Testis (tissue), 3 donors: ENCODE results near the gene CCDC137. TPM values are rescaled to one million over a fixed set of nuclear protein-coding genes. Genes with fewer than 3 reads are reported as not detected.

ENCODE experiments used
- DNase-seq: peaks from one replicate; pipeline ENCODE4 v3.0.0-alpha.2; 2019
- H3K27ac ChIP-seq, 2 donors: fragments of 200-600 bp; sonication (generic); one replicate each; pipeline ENCODE4 v1.5.1; 2019
- H3K27me3 ChIP-seq: fragments of 200-600 bp; sonication (generic); one replicate; pipeline ENCODE4 v1.5.1; 2019
- H3K36me3 ChIP-seq: fragments of 200-600 bp; sonication (generic); one replicate; pipeline ENCODE4 v1.5.1; 2017; ENCODE audit warnings: low read depth; ENCODE audit errors: missing control alignments
- H3K4me1 ChIP-seq: fragments of 200-600 bp; sonication (generic); one replicate; pipeline ENCODE4 v1.5.1; 2019
- H3K4me3 ChIP-seq, 2 donors: fragments of 200-600 bp; sonication (generic); one replicate each; pipeline ENCODE4 v1.5.1; 2017 to 2019
- H3K9me3 ChIP-seq: fragments of 200-600 bp; sonication (generic); one replicate; pipeline ENCODE4 v1.5.1; 2017
- POLR2A ChIP-seq: fragments of 450-650 bp; IDR thresholded peaks from one replicate; pipeline ENCODE4 v1.6.1; 2017; ENCODE audit warnings: antibody characterized with exemption, mild to moderate bottlenecking, moderate library complexity
- WGBS, 2 donors: methylation state at CpG; one replicate each; pipeline ENCODE4 v1.1.5; 2018; 5-methylcytosine and 5-hydroxymethylcytosine counted together
- intact Hi-C: fragments of 100-400 bp; cut with DNase I; formaldehyde crosslinking; loops from one replicate; pipeline ENCODE4 v1.15.1; 2023; ENCODE audit warnings: low total_unique reads
- polyA plus RNA-seq: library from polyadenylated mRNA; stranded (reverse); fragments of 350-450 nt; fragmentation: Illumina TruSeq; extraction: RNeasy Lipid Tissue Mini Kit (QIAGEN cat#74804); gene quantifications from one replicate; pipeline ENCODE4 v1.2.3, GENCODE V29; 2014; ENCODE audit warnings: low read depth, low replicate concordance; ENCODE audit not compliant: insufficient read depth
- total RNA-seq, 2 donors: library from RNA; depleted of rRNA; stranded (reverse); fragments of >200 nt; gene quantifications; one replicate each; pipeline ENCODE4 v1.2.3, GENCODE V29; 2016
- TF ChIP-seq, protein P1 (sequence below), 3 experiments: fragments of 450-650 bp in 2 of 3; fragments of 200-600 bp in 1 of 3; sonication (generic) in 1 of 3; IDR thresholded peaks; one replicate each; pipeline ENCODE4 v1.5.1; 2016 to 2019; ENCODE audit warnings: antibody characterized with exemption in 3 of 3, mild to moderate bottlenecking in 2 of 3, moderate library complexity in 1 of 3

The CCDC137 gene
- total and polyA plus RNA-seq, 3 donors from 2014 or later, result 18.6 to 19.9 (median 19.0) TPM

GRCh38 chr17:81631482-81631881 is 35.1 kb upstream of the CCDC137 start:
- peaks cover 11% of the 10 kb centered on the region for H3K4me1 ChIP-seq
- TF ChIP-seq, protein P1, sequence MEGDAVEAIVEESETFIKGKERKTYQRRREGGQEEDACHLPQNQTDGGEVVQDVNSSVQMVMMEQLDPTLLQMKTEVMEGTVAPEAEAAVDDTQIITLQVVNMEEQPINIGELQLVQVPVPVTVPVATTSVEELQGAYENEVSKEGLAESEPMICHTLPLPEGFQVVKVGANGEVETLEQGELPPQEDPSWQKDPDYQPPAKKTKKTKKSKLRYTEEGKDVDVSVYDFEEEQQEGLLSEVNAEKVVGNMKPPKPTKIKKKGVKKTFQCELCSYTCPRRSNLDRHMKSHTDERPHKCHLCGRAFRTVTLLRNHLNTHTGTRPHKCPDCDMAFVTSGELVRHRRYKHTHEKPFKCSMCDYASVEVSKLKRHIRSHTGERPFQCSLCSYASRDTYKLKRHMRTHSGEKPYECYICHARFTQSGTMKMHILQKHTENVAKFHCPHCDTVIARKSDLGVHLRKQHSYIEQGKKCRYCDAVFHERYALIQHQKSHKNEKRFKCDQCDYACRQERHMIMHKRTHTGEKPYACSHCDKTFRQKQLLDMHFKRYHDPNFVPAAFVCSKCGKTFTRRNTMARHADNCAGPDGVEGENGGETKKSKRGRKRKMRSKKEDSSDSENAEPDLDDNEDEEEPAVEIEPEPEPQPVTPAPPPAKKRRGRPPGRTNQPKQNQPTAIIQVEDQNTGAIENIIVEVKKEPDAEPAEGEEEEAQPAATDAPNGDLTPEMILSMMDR (IDR thresholded peaks at IDR 0.05), result no peak
- TF ChIP-seq POLR2A, result no peak
- no peaks in the 10 kb centered on the region for H3K27me3 ChIP-seq
- no peak for DNase-seq
- no peak overlapping the region for H3K4me3 ChIP-seq
- 89 to 95% methylated on average over 7 of the region's 7 CpGs for WGBS, 2 donors
- no peaks in the 10 kb centered on the region for H3K36me3 ChIP-seq
- H3K27ac ChIP-seq, result no peak overlapping the region
- no peaks in the 10 kb centered on the region for H3K9me3 ChIP-seq
- intact Hi-C loops, result no loop called here

DNA sequence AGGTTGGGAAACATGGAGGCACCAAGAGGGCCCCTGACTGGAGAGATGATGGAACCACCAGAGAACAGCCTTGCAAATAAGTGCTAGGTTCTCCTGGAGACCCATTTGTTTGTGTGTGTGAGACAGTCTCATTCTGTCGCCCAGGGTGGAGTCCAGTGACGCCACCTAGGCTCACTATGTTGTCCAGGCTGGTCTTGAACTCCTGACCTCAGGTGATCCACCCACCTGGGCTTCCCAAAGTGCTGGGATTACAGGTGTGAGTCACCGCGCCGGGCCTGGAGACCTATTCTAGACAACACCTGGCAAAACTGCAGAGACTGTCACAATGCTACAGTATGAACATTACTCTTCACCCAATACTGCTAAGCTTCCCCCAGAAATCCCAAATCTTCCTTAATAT is 31.1 kb upstream of the CCDC137 start:
- no peaks in the 10 kb centered on the region for H3K36me3 ChIP-seq
- H3K27ac ChIP-seq, result peak overlapping the region in 1 of 2 donors; percentile 92
- TF ChIP-seq, protein P1 (IDR thresholded peaks at IDR 0.05), result no peak
- TF ChIP-seq POLR2A, result no peak
- H3K4me1 ChIP-seq, result peaks cover 11% of the 10 kb centered on the region
- no peaks in the 10 kb centered on the region for H3K9me3 ChIP-seq
- DNase-seq, result no peak
- intact Hi-C loops, result no loop called here
- 62 to 90% methylated on average over 4 to 5 of the region's 5 CpGs for WGBS, 2 donors
- H3K4me3 ChIP-seq, result no peak overlapping the region
- no peaks in the 10 kb centered on the region for H3K27me3 ChIP-seq

DNA sequence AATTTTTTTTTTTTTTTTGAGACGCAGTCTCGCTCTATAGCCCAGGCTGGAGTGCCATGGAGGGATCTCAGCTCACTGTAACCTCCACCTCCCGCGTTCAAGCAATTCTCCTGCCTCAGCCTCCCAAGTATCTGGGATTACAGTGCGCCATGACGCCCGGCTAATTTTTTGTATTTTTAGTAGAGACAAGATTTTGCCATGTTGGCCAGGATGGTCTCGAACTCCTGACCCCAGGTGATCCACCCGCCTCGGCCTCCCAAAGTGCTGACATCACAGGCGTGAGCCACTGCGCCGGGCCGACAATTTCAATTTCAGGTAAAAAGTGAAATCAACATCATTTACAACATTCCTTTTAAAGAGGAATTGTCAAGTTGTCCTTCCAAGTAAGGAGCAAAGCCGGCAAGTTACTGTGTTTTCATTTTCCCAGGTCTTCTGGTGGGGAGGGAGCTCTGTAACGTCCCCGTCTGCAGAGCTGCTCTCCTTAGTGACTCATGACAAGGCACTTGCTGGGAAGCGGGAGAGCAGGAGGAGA is 30.5 kb upstream of the CCDC137 start:
- no peaks in the 10 kb centered on the region for H3K9me3 ChIP-seq
- no peaks in the 10 kb centered on the region for H3K27me3 ChIP-seq
- peak overlapping the region; percentile 81 to 92 for H3K27ac ChIP-seq
- intact Hi-C loops, result no loop called here
- no peak for DNase-seq
- H3K4me3 ChIP-seq, result peak overlapping the region; percentile 93 to 94
- H3K36me3 ChIP-seq, result no peaks in the 10 kb centered on the region
- TF ChIP-seq POLR2A, result no peak
- TF ChIP-seq, protein P1 (IDR thresholded peaks at IDR 0.05), result no peak
- 27% methylated on average over 18 of the region's 18 CpGs for WGBS, 2 donors
- peaks cover 11% of the 10 kb centered on the region for H3K4me1 ChIP-seq

DNA sequence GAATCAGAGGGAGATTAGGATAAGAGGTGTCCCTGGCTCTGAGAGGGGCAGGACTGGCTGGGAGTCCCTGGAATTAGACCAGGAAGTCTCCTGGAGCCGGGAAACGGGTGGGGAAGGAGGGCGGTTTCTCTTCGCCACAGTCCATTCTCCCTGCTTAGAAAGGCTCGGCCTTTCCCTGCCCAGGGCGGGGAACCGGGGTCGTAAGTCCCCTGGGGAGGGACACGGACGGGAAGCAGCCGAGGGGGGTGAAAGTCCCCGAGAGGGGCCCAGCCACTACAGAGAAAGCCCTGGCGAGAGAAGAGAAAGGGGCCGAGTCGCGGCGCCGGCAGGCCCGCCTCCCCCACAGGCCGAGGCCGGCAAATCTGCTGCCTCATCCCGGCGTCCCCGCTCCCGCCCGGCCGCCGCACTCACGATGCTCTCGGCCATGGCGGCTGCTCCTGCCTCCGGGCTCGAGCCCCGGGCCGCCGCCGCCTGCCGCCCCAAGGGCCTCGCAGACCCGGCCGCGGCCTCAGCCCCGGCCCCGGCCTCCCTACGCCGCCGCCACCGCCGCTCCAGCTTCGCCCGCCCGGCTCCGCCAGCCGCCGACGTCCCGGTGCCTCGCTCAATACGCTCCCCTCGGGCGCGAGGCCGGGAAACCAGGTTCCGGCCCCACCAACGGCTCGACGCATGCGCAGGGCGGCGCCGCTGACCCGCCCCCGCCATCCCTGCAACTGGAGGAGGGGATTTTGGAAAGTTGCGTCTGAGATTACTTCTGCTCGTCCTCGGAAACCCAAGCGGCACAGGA is 29.8 kb upstream of the CCDC137 start, which contains the start of the genes NPLOC4 and TSPAN10:
Gene NPLOC4, minus strand, starts transcription at position 608 of the 784 bp plus-strand sequence. Its CDS starts 182 bp downstream, at position 426.
Gene TSPAN10, plus strand, starts transcription at position 692 of the 784 bp plus-strand sequence. CDS start 5,217 bp downstream, outside the sequence.
- peaks cover 11% of the 10 kb centered on the region for H3K4me1 ChIP-seq
- WGBS, 2 donors, result 0% methylated on average over 11 to 73 of the region's 77 CpGs
- intact Hi-C loops, result no loop called here

More for the DNA sequence above, 29.8 kb upstream of the CCDC137 start, which contains the start of the genes NPLOC4 and TSPAN10:
- Histone ChIP-seq H3K36me3 (no peaks in the 10 kb centered on the region), H3K27ac (peak within 1 kb of the TSS; percentile 81 to 92), H3K9me3 (no peaks in the 10 kb centered on the region), H3K4me3 (peak within 1 kb of the TSS; percentile 93 to 94), H3K27me3 (no peaks in the 10 kb centered on the region)
- no peak for TF ChIP-seq POLR2A
- TF ChIP-seq, protein P1 (IDR thresholded peaks at IDR 0.05), result peak in 1 of 3 experiments; percentile 7
- DNase-seq, result peak; percentile 82
